Measurements from ENCODE around the gene ARFIP1. TPM values are rescaled to one million over a fixed set of nuclear protein-coding genes. Genes with fewer than 3 reads are reported as not detected.
"Not testable (repeated sequence)": the region's sequence is repeated elsewhere in the genome, so short reads cannot be mapped to it uniquely, and the experiment has no call there.

The ARFIP1 gene
- total RNA-seq, 1 donor from 2014 or later, result 37.2 TPM

- no peak for TF ChIP-seq CTCF (IDR thresholded peaks at IDR 0.05)
Observed at GRCh38 chr4:152864361-152864760, 84.6 kb downstream of the ARFIP1 start.

DNA sequence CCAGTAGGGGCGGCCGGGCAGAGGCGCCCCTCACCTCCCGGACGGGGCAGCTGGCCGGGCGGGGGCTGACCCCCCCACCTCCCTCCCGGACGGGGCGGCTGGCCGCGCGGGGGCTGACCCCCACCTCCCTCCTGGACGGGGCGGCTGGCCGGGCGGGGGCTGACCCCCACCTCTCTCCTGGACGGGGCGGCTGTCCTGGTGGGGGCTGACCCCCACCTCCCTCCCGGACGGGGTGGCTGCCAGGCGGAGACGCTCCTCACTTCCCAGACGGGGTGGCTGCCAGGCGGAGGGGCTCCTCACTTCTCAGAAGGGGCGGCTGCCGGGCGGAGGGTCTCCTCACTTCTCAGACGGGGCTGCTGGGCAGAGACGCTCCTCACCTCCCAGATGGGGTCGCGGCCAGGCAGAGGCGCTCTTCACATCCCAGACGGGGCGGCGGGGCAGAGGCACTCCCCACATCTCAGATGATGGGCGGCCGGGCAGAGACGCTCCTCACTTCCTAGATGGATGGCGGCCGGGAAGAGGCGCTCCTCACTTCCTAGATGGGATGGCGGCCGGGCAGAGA, 86.8 kb downstream of the ARFIP1 start:
- intact Hi-C loops (cut with DNase I); H3K36me3 ChIP-seq; H3K4me1 ChIP-seq; DNase-seq; H3K9me3 ChIP-seq; H3K4me3 ChIP-seq; ATAC-seq; H3K27ac ChIP-seq; H3K27me3 ChIP-seq (ENCODE audit: low read depth): not testable (repeated sequence)

More at GRCh38 chr4:152864361-152864760, 84.6 kb downstream of the ARFIP1 start:
- Histone ChIP-seq H3K4me1 (no peaks in the 10 kb centered on the region), H3K27me3 (ENCODE audit: low read depth) (no peaks in the 10 kb centered on the region), H3K4me3 (no peak overlapping the region), H3K9me3 (no peaks in the 10 kb centered on the region), H3K36me3 (no peaks in the 10 kb centered on the region), H3K27ac (no peak overlapping the region)
- ATAC-seq (no peak), DNase-seq (no peak)
- intact Hi-C loops (cut with DNase I), result no loop called here

GRCh38 chr4:152870606-152871005, 90.9 kb downstream of the ARFIP1 start:
- intact Hi-C loops (cut with DNase I), result no loop called here
- no peaks in the 10 kb centered on the region for H3K4me1 ChIP-seq
- DNase-seq (no peak), ATAC-seq (no peak)
- no peaks in the 10 kb centered on the region for H3K9me3 ChIP-seq
- H3K27me3 ChIP-seq (ENCODE audit: low read depth), result no peaks in the 10 kb centered on the region
- TF ChIP-seq CTCF (IDR thresholded peaks at IDR 0.05), result no peak
- H3K27ac ChIP-seq, result no peak overlapping the region
- H3K4me3 ChIP-seq, result no peak overlapping the region
- H3K36me3 ChIP-seq, result no peaks in the 10 kb centered on the region

GRCh38 chr4:152875261-152875660, 95.5 kb downstream of the ARFIP1 start:
- no peaks in the 10 kb centered on the region for H3K27me3 ChIP-seq (ENCODE audit: low read depth)
- H3K4me1 ChIP-seq, result no peaks in the 10 kb centered on the region
- H3K27ac ChIP-seq, result no peak overlapping the region
- peaks cover 11% of the 10 kb centered on the region for H3K36me3 ChIP-seq
- no peak for ATAC-seq
- TF ChIP-seq CTCF (IDR thresholded peaks at IDR 0.05), result no peak
- intact Hi-C loops (cut with DNase I), result no loop called here
- H3K9me3 ChIP-seq, result no peaks in the 10 kb centered on the region
- no peak overlapping the region for H3K4me3 ChIP-seq
- DNase-seq, result no peak

- Histone ChIP-seq H3K4me1 (no peaks in the 10 kb centered on the region), H3K27ac (no peak overlapping the region), H3K36me3 (peaks cover 16% of the 10 kb centered on the region), H3K4me3 (no peak overlapping the region), H3K9me3 (no peaks in the 10 kb centered on the region), H3K27me3 (ENCODE audit: low read depth) (no peaks in the 10 kb centered on the region)
- no peak for TF ChIP-seq CTCF (IDR thresholded peaks at IDR 0.05)
- intact Hi-C loops (cut with DNase I), result no loop called here
- no peak for DNase-seq
- no peak for ATAC-seq
Observed at GRCh38 chr4:152877868-152878267, 98.1 kb downstream of the ARFIP1 start.

GRCh38 chr4:152880263-152880662, 100.5 kb downstream of the ARFIP1 start:
- no peak for ATAC-seq
- Histone ChIP-seq H3K4me1 (no peaks in the 10 kb centered on the region), H3K36me3 (peaks cover 31% of the 10 kb centered on the region), H3K4me3 (no peak overlapping the region), H3K27ac (no peak overlapping the region), H3K9me3 (no peaks in the 10 kb centered on the region), H3K27me3 (ENCODE audit: low read depth) (no peaks in the 10 kb centered on the region)
- TF ChIP-seq CTCF (IDR thresholded peaks at IDR 0.05), result no peak
- intact Hi-C loops (cut with DNase I), result no loop called here
- DNase-seq, result no peak

Measured in lower lobe of right lung (tissue), 2 donors.